Muscle layer of duodenum (tissue), 2 donors: Measurements from ENCODE around the gene RBCK1.
A peak's percentile ranks its signal among the peaks of the same experiment; 100 is the strongest.
"Not testable (repeated sequence)": the region's sequence is repeated elsewhere in the genome, so short reads cannot be mapped to it uniquely, and the experiment has no call there.

Source experiments
- H3K27ac ChIP-seq: one replicate; pipeline ENCODE4 v1.7.0; 2013; ENCODE audit warnings: mild to moderate bottlenecking, low read length
- H3K27me3 ChIP-seq: one replicate; pipeline ENCODE4 v1.7.0; 2013; ENCODE audit warnings: low read depth, mild to moderate bottlenecking, control low read depth, low read length
- H3K36me3 ChIP-seq, 2 donors: one replicate each; pipeline ENCODE4 v1.7.0; 2013; ENCODE audit warnings: low read length in 2 of 2, control low read depth in 1 of 2, mild to moderate bottlenecking in 1 of 2; ENCODE audit not compliant: insufficient read depth in 2 of 2, control insufficient read depth in 1 of 2
- H3K4me1 ChIP-seq, 2 donors: one replicate each; pipeline ENCODE4 v1.7.0; 2013; ENCODE audit warnings: low read length in 2 of 2, mild to moderate bottlenecking in 2 of 2, control low read depth in 1 of 2, moderate library complexity in 1 of 2; ENCODE audit not compliant: insufficient read depth in 2 of 2, control insufficient read depth in 1 of 2
- H3K4me3 ChIP-seq, 2 donors: one replicate each; pipeline ENCODE4 v1.7.0; 2013; ENCODE audit warnings: low read length in 2 of 2, low read depth in 1 of 2, mild to moderate bottlenecking in 1 of 2
- H3K9me3 ChIP-seq, 2 donors: one replicate each; pipeline ENCODE4 v1.7.0; 2013; ENCODE audit warnings: low read length in 2 of 2, control low read depth in 1 of 2, mild to moderate bottlenecking in 1 of 2; ENCODE audit not compliant: control insufficient read depth in 1 of 2
- donor health status: healthy.

RBCK1 gene

GRCh38 chr20:472889-473292 is 64.8 kb downstream of the RBCK1 start:
- peaks cover 0 to 7% of the 10 kb centered on the region in 2 donors for H3K4me1 ChIP-seq
- no peaks in the 10 kb centered on the region for H3K9me3 ChIP-seq
- H3K4me3 ChIP-seq: no peak overlapping the region
- H3K27me3 ChIP-seq: no peaks in the 10 kb centered on the region
- no peak overlapping the region for H3K27ac ChIP-seq
- peaks cover under 1 to 4% of the 10 kb centered on the region in 2 donors for H3K36me3 ChIP-seq

GRCh38 chr20:474581-474980 is 66.5 kb downstream of the RBCK1 start:
- Histone ChIP-seq H3K9me3 (no peaks in the 10 kb centered on the region), H3K27me3 (no peaks in the 10 kb centered on the region), H3K4me1 (peaks cover 0 to 7% of the 10 kb centered on the region in 2 donors), H3K4me3 (no peak overlapping the region), H3K36me3 (peaks cover 4 to 6% of the 10 kb centered on the region in 2 donors), H3K27ac (no peak overlapping the region)

- peaks cover 0 to 7% of the 10 kb centered on the region in 2 donors for H3K4me1 ChIP-seq
- no peak overlapping the region for H3K4me3 ChIP-seq
- H3K36me3 ChIP-seq: peaks cover 4 to 12% of the 10 kb centered on the region in 2 donors
- peak overlapping the region; percentile 14 for H3K27ac ChIP-seq
- H3K9me3 ChIP-seq: no peaks in the 10 kb centered on the region
- H3K27me3 ChIP-seq: no peaks in the 10 kb centered on the region
Measured at GRCh38 chr20:475463-476357, 67.6 kb downstream of the RBCK1 start.

- not testable (repeated sequence) for H3K4me1 ChIP-seq, H3K27ac ChIP-seq, H3K4me3 ChIP-seq, H3K9me3 ChIP-seq, H3K27me3 ChIP-seq
- H3K36me3 ChIP-seq: peaks cover 9 to 19% of the 10 kb centered on the region in 2 donors
Measured at GRCh38 chr20:476561-477249, 68.6 kb downstream of the RBCK1 start.

GRCh38 chr20:478010-478948 is 70.2 kb downstream of the RBCK1 start:
- no peak overlapping the region for H3K27ac ChIP-seq
- peaks cover 23 to 33% of the 10 kb centered on the region in 2 donors for H3K36me3 ChIP-seq
- no peaks in the 10 kb centered on the region for H3K9me3 ChIP-seq
- no peak overlapping the region for H3K4me3 ChIP-seq
- peaks cover 0 to 7% of the 10 kb centered on the region in 2 donors for H3K4me1 ChIP-seq
- H3K27me3 ChIP-seq: no peaks in the 10 kb centered on the region

GRCh38 chr20:478949-479429 is 70.9 kb downstream of the RBCK1 start:
- no peaks in the 10 kb centered on the region for H3K27me3 ChIP-seq
- peaks cover 0 to 7% of the 10 kb centered on the region in 2 donors for H3K4me1 ChIP-seq
- no peak overlapping the region for H3K27ac ChIP-seq
- no peaks in the 10 kb centered on the region for H3K9me3 ChIP-seq
- H3K4me3 ChIP-seq: no peak overlapping the region
- peaks cover 25 to 40% of the 10 kb centered on the region in 2 donors for H3K36me3 ChIP-seq

- Histone ChIP-seq H3K4me3 (no peak overlapping the region), H3K4me1 (peaks cover 0 to 7% of the 10 kb centered on the region in 2 donors), H3K36me3 (peaks cover 29 to 45% of the 10 kb centered on the region in 2 donors), H3K27ac (no peak overlapping the region), H3K27me3 (no peaks in the 10 kb centered on the region), H3K9me3 (no peaks in the 10 kb centered on the region)
Measured at GRCh38 chr20:479487-479886, 71.4 kb downstream of the RBCK1 start.

GRCh38 chr20:480044-480443 is 71.9 kb downstream of the RBCK1 start:
- H3K27ac ChIP-seq: no peak overlapping the region
- peaks cover 0 to 7% of the 10 kb centered on the region in 2 donors for H3K4me1 ChIP-seq
- H3K36me3 ChIP-seq: peaks cover 29 to 48% of the 10 kb centered on the region in 2 donors
- no peaks in the 10 kb centered on the region for H3K27me3 ChIP-seq
- H3K9me3 ChIP-seq: no peaks in the 10 kb centered on the region
- no peak overlapping the region for H3K4me3 ChIP-seq

- Histone ChIP-seq H3K4me3 (no peak overlapping the region), H3K27ac (no peak overlapping the region), H3K9me3 (no peaks in the 10 kb centered on the region), H3K36me3 (peaks cover 38 to 53% of the 10 kb centered on the region in 2 donors), H3K4me1 (no peaks in the 10 kb centered on the region), H3K27me3 (no peaks in the 10 kb centered on the region)
Measured at GRCh38 chr20:481167-481566, 73.1 kb downstream of the RBCK1 start.
